ENCODE measurements around the gene PFKL.
"Not testable (repeated sequence)": the region's sequence is repeated elsewhere in the genome, so short reads cannot be mapped to it uniquely, and the experiment has no call there.

PFKL gene

DNA sequence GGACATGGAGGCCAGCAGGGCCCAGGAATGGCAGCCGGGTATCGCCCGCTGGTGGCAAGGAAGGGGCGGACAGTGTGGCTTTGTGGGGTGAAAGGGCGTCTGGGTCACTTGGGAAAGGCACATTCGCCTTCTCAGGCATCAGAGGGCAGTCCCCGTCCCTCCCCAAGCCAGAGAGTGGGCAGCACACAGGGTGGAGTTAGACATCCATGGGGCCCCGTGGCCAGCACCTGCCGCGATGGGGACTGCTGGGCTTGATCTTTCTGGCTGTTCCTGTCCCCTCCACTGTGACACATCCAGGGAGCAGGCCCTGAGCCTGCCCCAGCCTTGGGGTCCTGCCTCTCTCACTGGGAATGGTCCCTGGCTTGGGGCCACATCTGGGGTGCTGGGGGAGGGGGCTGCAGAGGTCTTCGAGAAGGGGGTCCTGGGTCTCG lies 49.6 kb downstream of the PFKL start:
- DNase-seq, result no peak

DNA sequence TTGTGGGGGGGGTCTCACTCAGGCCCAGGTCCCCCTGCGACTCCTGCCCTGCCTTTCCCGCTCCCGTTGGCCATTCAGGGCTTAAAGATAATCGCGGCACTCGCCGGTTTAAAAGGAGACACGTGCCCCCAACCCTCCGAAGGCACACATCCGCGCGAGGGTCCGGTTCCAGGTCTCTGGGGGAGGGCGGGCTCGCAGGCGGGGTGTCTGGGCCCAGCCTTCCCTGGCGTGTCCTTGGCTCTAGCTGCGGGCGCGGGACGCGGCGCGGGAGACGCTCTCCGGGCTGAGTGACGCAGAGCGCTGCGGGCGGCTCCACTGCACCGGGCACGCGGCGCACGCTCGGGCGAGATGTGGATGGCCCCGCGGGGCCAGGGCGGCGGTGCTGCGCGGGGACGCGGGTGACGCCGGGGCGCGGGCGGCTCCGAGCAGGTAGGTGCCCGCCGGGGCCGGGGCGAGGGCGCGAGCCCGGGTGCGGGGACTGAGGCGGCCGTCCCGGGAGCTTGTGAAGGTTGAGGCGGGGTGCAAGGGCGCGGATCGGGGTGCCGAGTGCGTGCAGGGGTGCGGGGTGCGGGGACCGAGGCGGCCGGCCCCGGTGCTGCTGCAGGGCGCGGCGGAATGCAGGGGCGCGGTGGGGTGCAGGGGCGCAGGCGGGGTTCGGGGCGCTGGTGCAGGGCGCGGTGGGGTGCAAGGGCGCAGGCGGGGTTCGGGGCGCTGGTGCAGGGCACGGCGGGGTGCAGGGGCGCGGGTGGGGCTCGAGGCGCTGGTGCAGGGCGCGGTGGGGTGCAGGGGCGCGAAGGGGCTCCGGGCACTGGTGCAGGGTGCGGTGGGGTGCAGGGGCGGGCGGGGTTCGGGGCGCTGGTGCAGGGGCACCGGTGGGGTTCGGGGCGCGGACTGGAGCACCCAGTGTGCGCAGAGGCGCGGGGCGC lies 50.3 kb downstream of the PFKL start:
- no peak for DNase-seq

DNA sequence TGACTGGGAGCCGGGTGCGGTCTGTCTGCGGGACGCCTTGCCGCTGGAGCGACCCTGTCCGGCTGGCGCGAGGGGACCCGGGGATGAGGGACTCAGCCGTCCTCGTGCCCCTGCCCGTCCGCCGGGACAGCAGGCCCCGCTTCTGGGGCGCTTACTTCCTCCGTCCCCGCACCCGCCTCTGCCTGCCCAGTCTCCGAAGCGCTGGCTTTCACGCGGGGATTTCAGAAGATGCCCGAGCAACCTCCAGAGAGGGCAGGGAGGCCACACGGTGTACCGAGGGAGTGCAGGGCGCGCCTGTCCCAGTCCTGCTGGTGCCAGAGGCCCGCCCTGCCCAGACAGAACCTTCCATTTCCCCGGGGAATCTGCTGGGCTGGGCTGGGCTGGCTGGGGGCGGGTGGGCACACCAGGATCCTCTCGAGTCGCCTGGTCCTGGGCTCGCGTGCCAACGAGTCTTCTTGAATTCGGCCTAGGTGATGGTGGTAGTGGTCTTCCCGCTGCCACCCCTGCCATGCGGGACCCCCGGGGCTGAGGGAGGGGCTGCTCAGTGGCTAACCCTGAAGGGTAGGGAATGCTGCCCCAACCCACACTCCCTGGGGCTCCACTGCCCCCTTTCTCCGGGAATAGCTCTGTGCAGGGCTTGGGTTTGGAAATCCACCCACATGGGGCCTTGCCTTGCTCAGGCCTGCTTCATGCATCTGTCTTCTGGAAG lies 51.1 kb downstream of the PFKL start:
- no peak for DNase-seq

DNA sequence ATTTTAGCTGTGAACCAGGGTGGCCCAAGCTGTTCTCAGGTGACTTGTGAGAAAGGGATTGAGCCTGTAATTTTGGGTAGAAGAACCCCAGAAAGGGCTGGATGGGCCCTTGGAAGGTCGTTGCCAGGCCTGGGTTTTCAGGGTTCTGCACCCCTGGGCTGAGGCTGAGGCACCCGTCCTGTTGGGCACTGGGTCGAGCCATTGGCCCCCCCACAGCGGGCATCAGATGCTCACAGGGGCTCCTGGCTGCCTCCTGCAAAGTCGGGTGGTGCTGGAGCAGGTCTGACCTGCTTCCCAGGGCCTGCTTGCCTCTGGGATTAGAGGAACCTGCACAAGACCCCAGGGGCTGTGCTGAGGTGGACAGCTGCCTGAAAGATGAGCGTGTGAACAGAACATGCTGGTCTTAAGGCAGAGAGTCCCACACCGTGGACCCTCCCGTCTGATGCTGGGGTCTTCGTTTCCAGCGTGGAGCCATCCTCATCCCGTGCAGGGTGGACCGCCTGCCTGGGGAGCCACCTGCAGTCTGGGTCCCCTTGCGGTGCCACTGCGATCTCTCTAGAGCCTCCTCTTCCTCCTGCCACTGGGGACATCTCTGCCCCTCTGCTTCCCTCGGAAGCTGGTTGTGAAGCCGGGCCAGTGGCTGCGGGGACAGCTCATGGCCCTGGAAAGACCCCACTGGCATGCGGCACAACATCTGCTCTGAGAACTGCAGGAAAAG lies 51.8 kb downstream of the PFKL start:
- no peak for DNase-seq

DNA sequence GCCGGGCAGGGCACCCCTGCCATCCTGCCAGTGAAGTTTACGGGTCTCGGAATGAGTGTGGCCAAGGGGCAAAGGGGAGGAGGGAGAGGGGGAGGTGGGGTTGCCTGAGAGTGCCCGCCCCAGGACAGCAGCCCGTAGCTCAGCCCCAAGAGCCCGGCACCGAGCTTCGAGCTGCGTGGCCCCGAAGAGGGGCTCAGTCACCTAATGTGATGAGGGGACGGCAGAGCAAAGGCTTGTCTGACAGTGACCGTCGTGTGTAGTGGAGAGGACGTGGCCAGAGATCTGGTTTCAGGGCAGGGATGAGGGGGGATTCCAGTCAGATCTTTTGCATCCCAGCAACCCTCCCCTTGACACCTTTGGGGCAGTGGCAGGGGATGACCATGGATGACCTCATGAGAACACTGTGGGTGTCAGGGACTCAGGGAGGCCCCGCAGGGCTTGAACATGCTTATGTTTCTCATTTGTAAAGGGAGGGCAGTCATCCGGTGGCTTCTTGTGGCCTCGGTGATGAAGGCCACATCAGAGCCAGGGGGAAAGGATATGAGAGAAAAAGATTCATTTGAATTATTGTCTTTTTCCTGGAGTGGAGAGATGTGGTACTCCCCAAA lies 52.5 kb downstream of the PFKL start:
- no peak for DNase-seq

DNA sequence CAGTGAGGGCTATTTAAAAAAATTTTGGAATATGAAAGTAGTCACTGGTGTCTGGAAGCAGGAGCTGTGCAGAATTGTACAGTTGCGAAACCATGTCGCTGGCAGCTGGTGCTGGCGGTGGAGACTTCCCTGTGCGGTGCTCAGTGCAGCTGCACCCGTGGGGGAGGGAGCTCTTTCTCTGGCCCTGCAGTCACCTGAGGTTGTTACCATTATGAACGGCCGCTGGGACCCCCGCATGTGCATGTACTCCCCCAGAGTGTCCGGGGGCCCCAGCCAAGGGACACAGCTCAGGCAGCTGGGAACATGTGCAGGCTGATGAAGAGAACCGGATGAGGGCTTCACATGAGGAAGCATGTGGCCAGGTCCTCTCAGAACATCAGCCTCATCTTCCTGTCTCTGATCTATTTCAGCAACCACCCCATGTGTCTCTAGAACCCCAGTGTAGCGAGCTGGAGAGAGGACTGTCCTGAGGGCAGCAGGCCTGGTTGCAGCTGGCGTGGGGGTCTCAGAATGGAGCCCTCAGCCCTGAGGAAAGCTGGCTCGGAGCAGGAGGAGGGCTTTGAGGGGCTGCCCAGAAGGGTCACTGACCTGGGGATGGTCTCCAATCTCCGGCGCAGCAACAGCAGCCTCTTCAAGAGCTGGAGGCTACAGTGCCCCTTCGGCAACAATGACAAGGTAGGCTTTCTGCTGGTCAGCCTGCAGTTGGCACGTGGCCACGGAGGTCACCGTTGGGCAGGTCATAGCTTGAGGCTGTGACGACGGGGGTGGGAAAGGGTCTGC lies 53.5 kb downstream of the PFKL start, which contains the start of gene TRPM2:
Gene TRPM2, plus strand, starts transcription at position 431 of the 780 bp plus-strand sequence. Its CDS starts 80 bp downstream, at position 511.
- peak; percentile 93 to 95 for DNase-seq

DNA sequence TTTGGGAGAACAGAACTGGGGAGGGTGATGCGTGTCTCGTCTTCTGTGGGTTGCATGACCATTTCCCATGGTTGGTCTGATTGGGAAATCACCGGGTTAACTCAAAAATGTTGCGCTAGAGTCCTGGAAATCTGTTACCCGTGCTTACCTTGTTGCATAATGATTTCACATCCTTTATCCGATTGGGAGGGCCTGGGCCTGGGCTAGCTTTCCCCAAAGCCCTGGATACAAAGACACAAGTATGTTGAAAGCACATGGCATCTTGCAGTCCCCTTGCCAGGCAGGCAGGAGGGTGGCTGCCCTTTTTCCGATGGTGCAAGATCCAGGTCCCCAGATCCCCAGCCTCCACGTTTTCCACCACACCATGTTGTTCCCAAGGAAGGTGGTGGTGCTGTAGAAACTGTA lies 54.1 kb downstream of the PFKL start:
- peak; percentile 97 to 98 for DNase-seq

DNA sequence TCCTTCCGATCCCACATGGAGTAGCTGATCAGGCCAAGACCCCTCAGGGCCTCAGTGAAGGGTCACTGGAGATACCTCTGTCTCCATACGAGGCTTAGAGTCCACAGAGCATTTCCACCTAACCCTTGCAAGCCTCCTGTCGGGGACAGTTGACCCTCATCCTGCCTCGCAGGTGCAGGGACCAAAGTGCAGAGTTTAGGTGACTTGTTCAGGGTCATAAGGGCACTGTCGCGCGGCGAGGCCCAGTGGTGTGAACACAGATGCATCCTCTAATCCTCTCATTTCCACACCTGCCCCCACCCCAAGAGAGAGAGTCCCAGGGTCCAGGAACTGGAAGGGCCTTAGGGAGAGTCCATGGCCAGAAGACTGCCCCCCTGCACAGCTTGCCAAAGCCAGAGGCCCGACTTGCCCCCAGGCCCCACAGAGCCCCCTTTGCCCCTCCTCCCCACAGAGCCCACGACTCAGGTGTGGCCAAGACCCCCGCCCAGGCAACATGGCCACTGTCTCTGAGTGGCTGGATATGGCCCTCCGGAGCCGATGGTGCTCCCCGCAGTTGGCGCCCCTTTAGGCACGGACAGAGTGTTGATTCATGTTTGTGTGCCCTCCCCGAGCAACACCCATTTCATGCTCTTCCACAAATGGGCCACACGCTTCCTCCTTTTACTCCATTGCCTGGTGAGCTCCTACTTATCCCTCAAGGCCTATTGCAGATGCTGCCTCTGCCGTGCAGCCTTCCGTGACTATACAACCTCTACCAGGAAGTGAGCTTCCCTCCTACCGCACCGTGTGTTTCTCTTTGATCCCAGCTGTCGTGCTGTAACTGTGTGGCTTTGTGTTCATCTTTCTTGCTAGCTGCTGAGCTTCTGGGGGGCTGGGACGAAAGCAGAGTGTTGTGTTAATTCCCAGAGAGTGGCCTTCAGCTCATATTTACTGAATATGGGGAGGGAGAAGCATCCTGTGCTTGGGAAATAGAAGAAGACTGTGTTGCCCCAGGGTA lies 55.2 kb downstream of the PFKL start:
- peak; percentile 75 to 77 for DNase-seq

DNA sequence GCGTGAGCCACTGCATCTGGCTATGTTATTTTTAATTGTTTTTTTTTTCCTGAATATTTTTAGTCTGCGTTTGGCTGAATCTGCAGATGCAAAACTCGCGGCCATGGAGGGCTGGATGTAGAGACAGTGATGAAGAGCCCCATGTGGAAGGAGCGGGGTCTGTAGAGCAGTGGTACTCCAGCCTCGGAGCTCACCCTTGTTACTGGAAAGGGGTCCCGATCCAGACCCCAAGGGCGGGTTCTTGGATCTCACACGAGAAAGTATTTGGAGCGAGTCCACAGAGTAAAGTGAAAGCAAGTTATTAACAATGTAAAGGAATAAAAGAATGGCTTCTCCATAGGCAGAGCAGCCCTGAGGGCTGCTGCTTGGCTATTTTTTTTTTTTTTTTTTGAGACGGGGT lies 56.3 kb downstream of the PFKL start:
- DNase-seq, result no peak

DNA sequence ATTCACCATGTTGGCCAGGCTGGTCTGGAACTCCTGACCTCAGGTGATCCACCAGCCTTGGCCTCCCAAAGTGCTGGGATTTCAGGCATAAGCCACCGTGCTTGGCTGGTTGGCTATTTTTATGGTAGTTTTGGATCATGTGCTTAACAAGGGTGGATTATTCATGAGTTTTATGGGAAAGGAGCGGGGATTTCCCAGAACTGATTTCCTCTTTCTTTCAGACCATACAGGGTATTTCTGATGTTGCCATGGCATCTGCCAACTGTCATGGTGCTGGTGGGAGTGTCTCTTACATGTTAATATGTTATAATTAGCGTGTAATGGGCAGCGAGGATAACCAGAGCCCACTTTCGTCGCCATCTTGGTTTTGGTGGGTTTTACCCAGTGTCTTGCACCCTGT lies 56.8 kb downstream of the PFKL start:
- DNase-seq, result no peak

DNA sequence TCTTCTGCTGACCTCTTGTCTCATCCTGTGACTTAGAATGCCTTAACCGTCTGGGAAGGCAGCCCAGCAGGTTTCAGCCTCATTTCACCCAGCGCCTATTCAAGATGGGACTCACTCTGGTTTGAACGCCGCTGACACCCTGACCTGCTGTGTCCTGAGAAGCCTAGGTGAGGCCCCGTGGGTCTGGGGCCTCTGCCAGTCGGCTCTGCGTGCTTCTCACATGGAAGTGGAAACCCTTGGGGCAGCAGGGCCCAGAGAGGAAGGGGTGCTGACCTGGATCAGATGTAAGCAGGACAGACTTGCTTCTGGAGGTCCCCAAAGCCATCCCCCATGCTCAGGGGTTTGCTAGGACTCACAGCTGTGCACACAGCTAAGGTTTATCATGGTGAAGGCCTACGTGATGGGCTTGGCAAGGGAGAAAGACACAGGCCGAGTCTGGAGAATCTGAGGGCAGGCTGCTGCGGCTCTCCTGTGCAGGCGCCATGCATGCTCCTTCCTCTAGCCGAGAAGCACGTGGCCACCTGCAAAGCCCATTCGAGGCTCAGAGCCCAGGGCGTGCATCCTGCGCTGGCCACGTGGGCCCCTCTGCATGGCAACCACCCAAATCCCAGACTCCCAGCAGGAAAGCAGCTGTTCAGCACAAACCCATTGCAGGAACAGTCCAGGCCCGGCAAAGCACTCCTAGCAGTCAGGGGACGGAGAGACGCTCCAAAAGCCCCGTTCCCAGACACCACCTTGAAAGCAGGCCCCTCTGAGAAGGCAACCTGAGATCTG lies 57.4 kb downstream of the PFKL start:
- DNase-seq, result no peak

DNA sequence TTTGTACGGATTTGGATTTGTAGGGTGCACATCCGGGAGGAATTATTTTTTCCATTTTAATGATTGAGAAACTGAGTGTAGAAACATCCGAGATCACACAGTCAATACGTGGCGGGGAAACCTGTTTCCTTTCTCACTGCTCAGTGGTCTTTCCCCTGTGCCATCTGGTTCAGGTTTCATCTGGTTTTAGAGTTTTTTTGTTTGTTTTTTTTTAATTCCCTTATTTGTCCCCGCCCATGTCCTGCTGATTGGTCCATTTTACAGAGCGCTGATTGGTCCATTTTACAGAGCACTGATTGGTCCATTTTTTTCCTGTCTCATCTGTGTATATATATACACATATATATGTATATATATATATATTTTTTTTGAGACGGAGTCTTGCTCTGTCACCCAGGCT lies 59.5 kb downstream of the PFKL start:
- no peak for DNase-seq

DNA sequence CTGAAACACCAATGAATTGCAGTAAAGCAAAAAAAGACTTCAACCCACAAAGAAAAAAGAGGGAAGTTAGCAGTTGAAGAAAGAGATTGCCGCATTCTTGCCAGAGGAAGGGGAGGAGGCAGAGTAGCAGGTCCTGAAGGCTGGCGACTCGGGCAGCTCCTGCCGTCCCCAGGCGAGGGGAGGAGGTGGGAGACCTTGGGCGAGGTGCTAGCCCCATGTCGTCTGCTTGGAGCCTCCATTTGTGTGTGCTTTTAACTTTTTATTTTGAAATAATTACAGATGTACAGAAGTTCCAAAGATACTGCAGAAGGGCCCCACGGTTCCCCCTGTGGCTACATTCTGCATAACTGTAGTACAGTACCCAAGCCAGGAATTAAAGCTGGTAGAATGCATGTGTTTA lies 60.3 kb downstream of the PFKL start:
- peak; percentile 86 to 91 for DNase-seq

DNA sequence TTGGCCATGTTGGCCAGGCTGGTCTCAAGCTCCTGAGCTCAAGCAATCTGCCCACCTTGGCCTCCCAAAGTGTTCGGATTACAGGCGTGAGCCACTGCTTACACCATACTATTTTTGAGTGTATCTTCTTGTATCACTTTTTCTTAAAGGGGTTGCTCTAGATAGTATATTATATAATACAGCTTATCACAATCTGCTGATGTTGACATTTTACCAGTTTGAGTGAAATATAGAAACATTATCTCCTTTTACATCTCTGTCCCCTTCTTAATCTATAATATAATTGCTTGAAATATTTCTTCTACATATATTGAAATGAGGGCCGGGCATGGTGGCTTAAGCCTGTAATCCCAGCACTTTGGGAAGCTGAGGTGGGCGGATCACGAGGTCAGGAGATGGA lies 62.0 kb downstream of the PFKL start:
- not testable (repeated sequence) for DNase-seq

DNA sequence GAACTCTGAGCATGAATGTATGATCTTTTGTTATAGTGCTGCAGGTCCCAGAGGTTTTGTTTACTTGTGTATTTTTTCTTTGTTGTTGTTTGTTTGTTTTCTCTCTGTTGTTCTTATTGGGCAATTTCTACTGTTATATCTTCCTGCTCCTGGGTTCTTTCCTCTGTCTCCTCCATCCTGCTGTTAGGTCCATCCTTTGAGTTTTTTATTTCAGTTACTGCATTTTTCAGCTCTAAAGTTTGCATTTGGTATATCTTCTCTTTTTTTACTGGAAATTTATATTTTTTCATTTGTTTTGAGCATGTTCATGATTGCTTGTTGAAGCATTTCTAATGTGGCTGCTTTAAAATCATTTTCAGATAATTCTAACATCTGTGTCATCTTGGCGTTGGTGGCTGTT lies 63.4 kb downstream of the PFKL start:
- no peak for DNase-seq

DNA sequence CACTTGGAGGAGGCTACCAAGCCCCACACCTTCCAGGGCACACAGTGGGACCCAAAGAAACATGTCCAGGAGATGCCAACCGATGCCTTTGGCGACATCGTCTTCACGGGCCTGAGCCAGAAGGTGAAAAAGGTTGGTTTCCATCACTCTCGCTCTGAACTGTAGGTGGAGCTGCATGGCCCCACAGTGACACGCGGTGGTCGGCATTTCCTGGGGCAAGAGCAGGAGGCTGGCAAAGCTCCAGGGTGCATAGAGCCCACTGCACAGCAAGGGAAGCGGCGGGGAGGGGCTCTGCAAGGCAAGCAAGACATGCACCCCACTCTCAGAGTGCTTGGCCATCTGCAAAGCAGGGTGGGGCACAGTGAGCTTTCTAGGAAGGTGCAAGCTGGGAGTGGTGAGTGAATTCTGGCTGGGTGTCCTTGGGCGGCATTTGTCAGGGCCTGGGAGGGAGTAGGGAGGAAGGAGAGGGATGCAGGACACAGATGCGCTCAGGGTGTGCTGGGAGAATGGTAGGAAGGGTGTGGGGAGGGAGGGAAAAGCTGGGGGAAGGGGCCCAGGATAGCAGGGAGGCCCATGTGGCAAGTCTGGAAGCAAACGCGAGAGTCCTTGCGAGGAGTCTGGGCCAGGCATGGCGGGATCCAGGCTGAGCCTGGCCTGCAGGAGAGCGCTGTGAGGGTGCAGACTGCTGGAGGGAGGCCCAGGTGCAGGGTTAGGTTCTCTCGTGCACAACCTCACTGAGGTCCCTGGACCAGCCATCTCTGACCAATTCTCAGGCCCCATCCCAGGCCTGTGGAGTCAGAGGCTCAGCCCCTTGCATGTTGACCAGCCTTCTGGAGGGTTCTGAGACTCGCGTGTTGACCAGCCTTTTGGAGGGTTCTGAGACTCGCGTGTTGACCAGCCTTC lies 64.5 kb downstream of the PFKL start:
- no peak for DNase-seq

DNA sequence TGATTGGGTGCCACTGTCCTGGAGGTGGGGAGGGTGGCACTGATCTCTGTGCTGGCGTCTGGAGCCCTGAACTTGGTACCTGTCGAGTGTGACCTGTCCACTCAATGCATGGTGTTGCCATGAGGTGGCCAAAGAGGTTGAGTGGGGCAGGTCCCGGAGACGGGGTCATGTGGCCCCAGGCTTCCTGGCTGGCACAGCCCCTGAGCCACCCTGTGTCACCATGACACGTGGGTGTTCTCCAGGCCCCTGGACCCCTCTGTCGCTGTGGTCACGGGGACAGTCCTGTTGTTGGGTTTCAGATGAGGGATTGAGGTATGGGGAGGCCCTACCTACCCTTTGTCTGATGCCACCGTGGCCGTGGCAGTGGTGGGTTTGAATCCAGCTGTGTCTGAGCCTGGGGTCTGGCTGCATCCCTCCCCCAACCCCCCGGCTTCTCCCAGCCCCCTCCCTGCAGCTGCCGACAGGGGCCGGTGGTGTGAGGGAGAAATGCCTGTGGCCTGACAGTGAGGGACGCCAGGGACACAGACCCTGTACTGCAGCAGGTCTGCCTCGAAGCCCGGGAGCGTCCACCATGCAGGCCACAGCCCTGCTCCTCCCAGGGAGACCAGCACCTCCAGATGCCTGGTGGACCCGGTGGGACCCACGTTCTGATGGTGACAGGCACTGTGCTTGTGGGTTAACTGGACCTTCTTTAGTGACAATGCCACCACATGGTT lies 65.6 kb downstream of the PFKL start:
- no peak for DNase-seq

DNA sequence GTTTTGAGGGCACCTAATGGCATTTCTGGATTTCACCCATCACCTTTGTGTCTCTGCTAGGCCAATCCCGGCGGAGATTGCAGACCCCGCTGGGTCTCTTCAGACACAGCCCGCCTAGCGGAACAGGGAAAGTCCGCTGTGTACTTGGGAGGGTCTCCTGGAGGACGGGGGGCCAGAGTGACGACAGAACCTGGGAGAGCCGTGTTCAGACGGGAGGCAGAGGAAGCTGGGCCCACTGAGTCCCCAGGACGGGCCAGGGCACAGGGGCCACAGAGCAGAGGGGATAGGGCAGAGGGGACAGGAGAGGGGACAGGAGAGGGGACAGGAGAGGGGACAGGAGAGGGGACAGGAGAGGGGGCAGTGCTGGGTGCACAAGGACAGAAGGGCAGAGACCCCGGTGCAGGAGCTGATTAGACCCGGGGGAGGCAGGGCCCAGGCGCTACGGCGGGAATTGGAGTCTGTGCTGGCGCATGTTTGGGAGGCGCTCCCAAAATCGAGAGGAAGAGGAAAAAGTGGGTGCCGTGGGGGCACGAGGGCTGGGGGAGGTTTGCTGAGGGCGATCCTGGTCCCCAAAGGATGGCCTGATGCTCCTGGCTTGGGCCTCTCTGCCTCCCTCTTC lies 66.2 kb downstream of the PFKL start:
- DNase-seq, result no peak
